ENCODE results near the gene MSRB3.
"Not testable (repeated sequence)": the region's sequence is repeated elsewhere in the genome, so short reads cannot be mapped to it uniquely, and the experiment has no call there.

MSRB3 gene

GRCh38 chr12:65457341-65457740, 178.9 kb downstream of the MSRB3 start:
- DNase-seq (ENCODE audit: low spot score): not testable (repeated sequence)

GRCh38 chr12:65458718-65459117, 180.2 kb downstream of the MSRB3 start:
- DNase-seq (ENCODE audit: low spot score): no peak

GRCh38 chr12:65459545-65459944, 181.1 kb downstream of the MSRB3 start:
- no peak for DNase-seq (ENCODE audit: low spot score)

GRCh38 chr12:65460063-65460462, 181.6 kb downstream of the MSRB3 start:
- DNase-seq (ENCODE audit: low spot score): no peak

GRCh38 chr12:65461017-65461416, 182.5 kb downstream of the MSRB3 start:
- DNase-seq (ENCODE audit: low spot score): no peak

- DNase-seq (ENCODE audit: low spot score): no peak
These were observed 184.0 kb downstream of the MSRB3 start for GRCh38 chr12:65462484-65462883.

- no peak for DNase-seq (ENCODE audit: low spot score)
These were observed 184.6 kb downstream of the MSRB3 start for GRCh38 chr12:65463082-65463481.

GRCh38 chr12:65463611-65464010, 185.1 kb downstream of the MSRB3 start:
- DNase-seq (ENCODE audit: low spot score): no peak

GRCh38 chr12:65464930-65465329, 186.4 kb downstream of the MSRB3 start:
- peak; percentile 79 for DNase-seq (ENCODE audit: low spot score)

GRCh38 chr12:65465766-65466547, 187.5 kb downstream of the MSRB3 start:
- no peak for DNase-seq (ENCODE audit: low spot score)

- no peak for DNase-seq (ENCODE audit: low spot score)
These were observed 188.4 kb downstream of the MSRB3 start for GRCh38 chr12:65466911-65467310.

GRCh38 chr12:65470256-65470655, 191.8 kb downstream of the MSRB3 start:
- DNase-seq (ENCODE audit: low spot score): peak; percentile 26

- no peak for DNase-seq (ENCODE audit: low spot score)
These were observed 193.6 kb downstream of the MSRB3 start for GRCh38 chr12:65472079-65472478.

- DNase-seq (ENCODE audit: low spot score): no peak
These were observed 196.3 kb downstream of the MSRB3 start for GRCh38 chr12:65474831-65475230.

- no peak for DNase-seq (ENCODE audit: low spot score)
These were observed 199.2 kb downstream of the MSRB3 start for GRCh38 chr12:65477721-65478120.

GRCh38 chr12:65483891-65484516, 205.5 kb downstream of the MSRB3 start:
- DNase-seq (ENCODE audit: low spot score): not testable (repeated sequence)

GRCh38 chr12:65488197-65488596, 209.7 kb downstream of the MSRB3 start:
- DNase-seq (ENCODE audit: low spot score): no peak

- no peak for DNase-seq (ENCODE audit: low spot score)
These were observed 211.8 kb downstream of the MSRB3 start for GRCh38 chr12:65490250-65490649.

GRCh38 chr12:65492998-65493912, 214.8 kb downstream of the MSRB3 start:
- no peak for DNase-seq (ENCODE audit: low spot score)

GRCh38 chr12:65493913-65494245, 215.4 kb downstream of the MSRB3 start:
- DNase-seq (ENCODE audit: low spot score): no peak

- DNase-seq (ENCODE audit: low spot score): no peak
These were observed 216.1 kb downstream of the MSRB3 start for GRCh38 chr12:65494537-65494936.

GRCh38 chr12:65495233-65495632, 216.8 kb downstream of the MSRB3 start:
- DNase-seq (ENCODE audit: low spot score): peak; percentile 71

- DNase-seq (ENCODE audit: low spot score): no peak
These were observed 218.1 kb downstream of the MSRB3 start for GRCh38 chr12:65496617-65497016.
